ENCODE measurements around the gene OR5H14. TPM values are rescaled to one million over a fixed set of nuclear protein-coding genes. Genes with fewer than 3 reads are reported as not detected.
"Not testable (repeated sequence)": the region's sequence is repeated elsewhere in the genome, so short reads cannot be mapped to it uniquely, and the experiment has no call there.

The OR5H14 gene
- total and polyA plus RNA-seq, 9 donors = not detected

DNA sequence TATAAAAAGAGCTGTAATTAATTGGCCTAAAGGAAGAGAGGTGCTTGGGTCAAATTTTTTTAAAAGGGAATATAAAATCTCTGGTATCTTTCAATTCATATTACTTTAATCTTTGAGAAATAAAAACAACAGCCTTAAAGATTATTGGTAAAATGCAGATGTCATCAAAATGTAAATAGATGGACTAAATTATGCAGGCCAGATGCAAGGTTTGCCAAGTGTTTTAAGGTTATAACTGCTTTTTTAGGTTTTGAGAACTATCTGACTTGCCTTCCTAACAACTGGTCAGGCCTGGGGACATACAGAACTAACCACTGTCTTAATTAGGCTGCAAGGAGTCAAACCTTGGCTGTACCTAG is 36.8 kb upstream of the OR5H14 start:
- H3K27me3 ChIP-seq = no peaks in the 10 kb centered on the region
- H3K36me3 ChIP-seq = no peaks in the 10 kb centered on the region
- intact Hi-C loops (cut with DNase I) = no loop called here
- H3K27ac ChIP-seq = no peak overlapping the region
- no peak for DNase-seq
- H3K9me3 ChIP-seq = no peaks in the 10 kb centered on the region
- no peak overlapping the region for H3K4me3 ChIP-seq
- no peaks in the 10 kb centered on the region for H3K4me1 ChIP-seq (ENCODE audit: insufficient read depth)
- no peak for TF ChIP-seq EP300 (IDR thresholded peaks at IDR 0.05)
- TF ChIP-seq, protein P1, sequence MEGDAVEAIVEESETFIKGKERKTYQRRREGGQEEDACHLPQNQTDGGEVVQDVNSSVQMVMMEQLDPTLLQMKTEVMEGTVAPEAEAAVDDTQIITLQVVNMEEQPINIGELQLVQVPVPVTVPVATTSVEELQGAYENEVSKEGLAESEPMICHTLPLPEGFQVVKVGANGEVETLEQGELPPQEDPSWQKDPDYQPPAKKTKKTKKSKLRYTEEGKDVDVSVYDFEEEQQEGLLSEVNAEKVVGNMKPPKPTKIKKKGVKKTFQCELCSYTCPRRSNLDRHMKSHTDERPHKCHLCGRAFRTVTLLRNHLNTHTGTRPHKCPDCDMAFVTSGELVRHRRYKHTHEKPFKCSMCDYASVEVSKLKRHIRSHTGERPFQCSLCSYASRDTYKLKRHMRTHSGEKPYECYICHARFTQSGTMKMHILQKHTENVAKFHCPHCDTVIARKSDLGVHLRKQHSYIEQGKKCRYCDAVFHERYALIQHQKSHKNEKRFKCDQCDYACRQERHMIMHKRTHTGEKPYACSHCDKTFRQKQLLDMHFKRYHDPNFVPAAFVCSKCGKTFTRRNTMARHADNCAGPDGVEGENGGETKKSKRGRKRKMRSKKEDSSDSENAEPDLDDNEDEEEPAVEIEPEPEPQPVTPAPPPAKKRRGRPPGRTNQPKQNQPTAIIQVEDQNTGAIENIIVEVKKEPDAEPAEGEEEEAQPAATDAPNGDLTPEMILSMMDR (IDR thresholded peaks at IDR 0.05) = no peak
- no peak for TF ChIP-seq POLR2A (IDR thresholded peaks at IDR 0.05)

DNA sequence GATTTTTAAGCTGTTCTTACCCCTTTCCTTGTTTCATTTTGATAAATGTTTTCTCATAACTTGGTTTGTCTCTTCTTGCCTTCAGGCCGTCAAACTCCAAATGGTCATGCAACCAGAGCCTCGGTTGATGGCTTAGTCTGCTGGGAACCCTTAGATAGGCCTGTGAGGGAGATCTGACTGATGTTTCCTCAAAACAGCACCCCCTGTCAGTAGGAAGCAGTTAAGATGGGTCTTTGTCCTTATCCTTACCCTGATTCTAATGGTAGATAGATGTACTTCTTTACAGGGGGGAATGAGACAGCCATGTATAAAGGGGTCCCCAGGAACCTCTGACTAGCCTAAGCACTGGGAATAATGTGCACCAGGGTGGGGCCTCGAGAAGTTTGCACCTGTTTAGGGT is 33.0 kb upstream of the OR5H14 start:
- no peaks in the 10 kb centered on the region for H3K4me1 ChIP-seq (ENCODE audit: insufficient read depth)
- TF ChIP-seq, protein P1 (IDR thresholded peaks at IDR 0.05) = no peak
- TF ChIP-seq POLR2A (IDR thresholded peaks at IDR 0.05) (no peak), EP300 (IDR thresholded peaks at IDR 0.05) (no peak)
- no peak for DNase-seq
- no peak overlapping the region for H3K4me3 ChIP-seq
- H3K27ac ChIP-seq = no peak overlapping the region
- H3K9me3 ChIP-seq = no peaks in the 10 kb centered on the region
- H3K36me3 ChIP-seq = no peaks in the 10 kb centered on the region
- intact Hi-C loops (cut with DNase I) = no loop called here
- 51 to 62% (median 60%) methylated on average over 3 of the region's 3 CpGs for WGBS, 3 donors
- no peaks in the 10 kb centered on the region for H3K27me3 ChIP-seq

DNA sequence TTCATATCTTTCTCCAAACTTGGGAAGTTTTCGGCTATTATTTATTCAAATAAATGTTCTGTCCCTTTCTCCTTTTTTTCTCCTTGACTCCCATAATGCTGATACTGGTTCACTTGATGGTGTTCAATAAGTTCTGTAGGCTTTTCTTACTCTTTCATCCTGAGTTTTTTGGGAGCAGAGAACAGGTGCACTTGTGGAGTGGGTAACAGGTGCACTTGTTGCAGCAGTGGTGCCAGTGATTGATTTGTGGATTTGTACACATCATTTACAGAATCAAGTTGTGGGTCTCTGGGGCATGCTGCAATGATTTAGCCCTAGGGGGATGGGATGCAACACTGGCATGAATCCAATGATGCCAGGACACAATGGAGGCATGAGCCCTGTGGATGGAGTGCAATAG is 31.6 kb upstream of the OR5H14 start:
- no peak for DNase-seq
- H3K9me3 ChIP-seq = no peaks in the 10 kb centered on the region
- no peak overlapping the region for H3K4me3 ChIP-seq
- intact Hi-C loops (cut with DNase I) = no loop called here
- no peaks in the 10 kb centered on the region for H3K36me3 ChIP-seq
- H3K4me1 ChIP-seq (ENCODE audit: insufficient read depth) = no peaks in the 10 kb centered on the region
- H3K27ac ChIP-seq = no peak overlapping the region
- TF ChIP-seq, protein P1 (IDR thresholded peaks at IDR 0.05) = no peak
- TF ChIP-seq EP300 (IDR thresholded peaks at IDR 0.05) = no peak
- no peak for TF ChIP-seq POLR2A (IDR thresholded peaks at IDR 0.05)
- H3K27me3 ChIP-seq = no peaks in the 10 kb centered on the region
- 94 to 100% (median 95%) methylated on average over 1 of the region's 1 CpG for whole genome bisulfite sequencing, 3 donors

DNA sequence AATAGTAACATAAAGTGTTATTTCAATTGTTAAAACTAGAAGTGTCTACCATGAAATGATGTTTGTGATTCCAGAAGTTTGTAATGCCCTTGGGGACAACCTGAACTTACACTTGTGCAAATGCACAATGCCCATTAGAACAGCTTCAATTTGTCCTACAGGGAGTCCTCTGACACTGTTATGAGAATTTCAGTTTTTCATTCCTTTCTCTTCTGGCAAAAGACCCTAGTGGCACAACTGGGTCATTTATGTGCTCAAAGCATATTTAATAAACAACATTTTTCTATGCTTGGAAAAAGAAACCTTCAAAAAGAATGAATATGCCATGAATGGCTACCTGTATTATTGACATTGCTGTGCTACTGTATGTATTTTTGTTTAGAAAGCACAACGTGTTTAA is 16.9 kb upstream of the OR5H14 start, which contains the start of gene OR5H1:
OR5H1 (plus strand) TSS at position 301 of the 400 bp plus-strand sequence. CDS start 1,977 bp downstream, outside the sequence.
- TF ChIP-seq POLR2A (IDR thresholded peaks at IDR 0.05) (no peak), EP300 (IDR thresholded peaks at IDR 0.05) (no peak)
- TF ChIP-seq, protein P1 (IDR thresholded peaks at IDR 0.05) = no peak
- 71 to 79% (median 79%) methylated on average over 1 of the region's 1 CpG for WGBS, 3 donors
- H3K4me1 ChIP-seq (ENCODE audit: insufficient read depth) = no peaks in the 10 kb centered on the region
- H3K4me3 ChIP-seq = no peak within 1 kb of the TSS
- no peak for DNase-seq
- no peaks in the 10 kb centered on the region for H3K9me3 ChIP-seq
- H3K27me3 ChIP-seq = no peaks in the 10 kb centered on the region
- intact Hi-C loops (cut with DNase I) = no loop called here
- no peak within 1 kb of the TSS for H3K27ac ChIP-seq
- H3K36me3 ChIP-seq = no peaks in the 10 kb centered on the region

DNA sequence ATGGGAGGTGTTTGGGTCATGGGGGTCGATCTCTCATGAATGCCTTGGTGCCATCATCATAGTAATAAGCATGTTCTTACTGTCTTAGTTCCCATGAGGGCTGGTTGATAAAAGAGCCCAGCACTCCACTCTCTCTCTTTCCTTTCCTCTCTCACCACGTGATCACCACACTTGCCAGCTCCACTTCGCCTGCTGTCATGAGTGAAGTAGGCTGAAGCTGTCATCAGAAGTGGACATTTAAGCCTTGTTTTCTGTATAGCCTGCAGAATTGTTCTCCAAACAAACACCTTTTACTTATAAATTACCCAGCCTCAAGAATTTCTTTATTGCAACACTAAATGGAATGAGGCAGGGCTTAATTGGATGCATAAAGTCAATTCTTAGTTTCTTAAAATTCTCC is 10.6 kb upstream of the OR5H14 start:
- WGBS, 3 donors = 61 to 70% (median 69%) methylated on average over 3 of the region's 3 CpGs
- TF ChIP-seq EP300 (IDR thresholded peaks at IDR 0.05) (no peak), POLR2A (IDR thresholded peaks at IDR 0.05) (no peak)
- TF ChIP-seq, protein P1 (IDR thresholded peaks at IDR 0.05) = no peak
- H3K27me3 ChIP-seq = no peaks in the 10 kb centered on the region
- no peaks in the 10 kb centered on the region for H3K4me1 ChIP-seq (ENCODE audit: insufficient read depth)
- no peak for DNase-seq
- no peak overlapping the region for H3K4me3 ChIP-seq
- H3K9me3 ChIP-seq = no peaks in the 10 kb centered on the region
- H3K27ac ChIP-seq = no peak overlapping the region
- intact Hi-C loops (cut with DNase I) = no loop called here
- H3K36me3 ChIP-seq = no peaks in the 10 kb centered on the region

DNA sequence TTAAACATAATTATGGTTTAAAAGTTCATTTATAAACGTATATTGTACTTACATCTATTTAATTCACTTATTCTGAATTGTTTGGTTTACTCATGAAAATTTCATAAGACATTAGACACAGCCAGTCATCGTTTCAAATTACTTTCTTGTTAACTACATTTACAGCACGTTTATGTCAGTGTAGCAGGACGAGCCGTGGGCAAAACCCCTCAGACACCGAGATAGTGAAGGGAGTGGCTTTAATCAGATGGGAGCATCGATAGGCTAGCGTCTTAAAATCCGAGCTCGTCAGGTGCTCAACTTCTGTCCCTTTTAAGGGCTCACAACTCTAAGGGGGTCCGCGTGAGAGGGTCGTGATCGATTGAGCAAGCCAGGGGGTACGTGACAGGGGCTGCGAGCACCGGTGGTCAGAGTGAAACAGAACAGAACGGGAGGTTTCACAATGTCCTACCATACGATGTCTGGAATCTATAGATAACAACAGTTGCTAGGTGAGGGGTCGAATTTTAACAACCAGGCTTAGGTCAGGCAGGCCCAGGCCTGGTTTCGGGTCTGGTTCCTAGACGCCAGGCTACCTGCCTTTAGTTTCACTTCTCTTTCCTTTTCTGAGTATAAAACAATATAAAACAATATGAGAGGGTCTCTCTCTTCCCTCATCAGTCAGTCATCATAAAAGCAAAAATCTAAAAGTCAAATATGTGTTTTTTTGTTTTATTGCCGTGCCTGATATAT is 9.3 kb upstream of the OR5H14 start:
- WGBS, 3 donors = 82% methylated on average over 23 of the region's 23 CpGs
- DNase-seq; intact Hi-C loops (cut with DNase I): not testable (repeated sequence)

More for the DNA sequence above, 9.3 kb upstream of the OR5H14 start:
- H3K4me3 ChIP-seq; H3K27me3 ChIP-seq; H3K36me3 ChIP-seq; H3K27ac ChIP-seq; H3K4me1 ChIP-seq (ENCODE audit: insufficient read depth); H3K9me3 ChIP-seq: not testable (repeated sequence)

Data from ovary (tissue), 9 donors.